Measurements from ENCODE around the gene SUPT3H.

Gene SUPT3H

DNA sequence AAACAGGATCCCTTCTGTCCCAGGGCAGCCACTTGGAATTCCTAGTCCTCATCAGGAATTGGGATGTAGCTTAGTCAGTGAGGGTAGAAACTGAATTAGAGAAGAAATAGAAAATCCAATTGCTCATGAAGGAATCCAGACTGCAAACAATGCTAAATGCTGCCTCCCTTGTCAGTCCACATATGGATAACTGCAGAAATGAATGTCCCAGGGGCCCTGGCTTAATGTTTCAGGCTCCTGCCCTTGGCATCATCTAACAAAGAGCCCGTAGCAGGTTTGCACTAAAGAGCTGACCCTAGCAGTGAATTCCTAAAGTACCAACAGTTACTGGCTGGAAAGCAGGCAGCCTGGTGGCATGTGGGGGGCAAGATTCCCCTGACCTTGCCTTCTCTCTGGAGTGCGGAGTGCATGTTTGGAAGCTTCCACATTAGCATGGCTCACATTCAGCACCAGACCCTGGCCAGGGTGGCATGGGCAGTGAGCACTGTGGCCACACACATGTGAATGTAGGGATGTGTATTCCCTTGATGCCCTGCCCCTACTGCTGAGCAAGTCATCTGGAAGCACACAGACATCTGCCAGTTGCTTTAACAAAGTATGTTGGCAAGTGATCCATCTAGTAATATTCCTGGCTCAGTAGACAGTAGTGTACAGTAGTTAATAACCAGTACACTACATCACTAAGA lies 595.7 kb downstream of the SUPT3H start:
- no peak for TF ChIP-seq MYC (IDR thresholded peaks at IDR 0.05; ENCODE audit: low read depth, low read length)
- TF ChIP-seq, protein P1, sequence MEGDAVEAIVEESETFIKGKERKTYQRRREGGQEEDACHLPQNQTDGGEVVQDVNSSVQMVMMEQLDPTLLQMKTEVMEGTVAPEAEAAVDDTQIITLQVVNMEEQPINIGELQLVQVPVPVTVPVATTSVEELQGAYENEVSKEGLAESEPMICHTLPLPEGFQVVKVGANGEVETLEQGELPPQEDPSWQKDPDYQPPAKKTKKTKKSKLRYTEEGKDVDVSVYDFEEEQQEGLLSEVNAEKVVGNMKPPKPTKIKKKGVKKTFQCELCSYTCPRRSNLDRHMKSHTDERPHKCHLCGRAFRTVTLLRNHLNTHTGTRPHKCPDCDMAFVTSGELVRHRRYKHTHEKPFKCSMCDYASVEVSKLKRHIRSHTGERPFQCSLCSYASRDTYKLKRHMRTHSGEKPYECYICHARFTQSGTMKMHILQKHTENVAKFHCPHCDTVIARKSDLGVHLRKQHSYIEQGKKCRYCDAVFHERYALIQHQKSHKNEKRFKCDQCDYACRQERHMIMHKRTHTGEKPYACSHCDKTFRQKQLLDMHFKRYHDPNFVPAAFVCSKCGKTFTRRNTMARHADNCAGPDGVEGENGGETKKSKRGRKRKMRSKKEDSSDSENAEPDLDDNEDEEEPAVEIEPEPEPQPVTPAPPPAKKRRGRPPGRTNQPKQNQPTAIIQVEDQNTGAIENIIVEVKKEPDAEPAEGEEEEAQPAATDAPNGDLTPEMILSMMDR (IDR thresholded peaks at IDR 0.05; ENCODE audit: low read depth, low read length): no peak
- TF ChIP-seq, protein P2, sequence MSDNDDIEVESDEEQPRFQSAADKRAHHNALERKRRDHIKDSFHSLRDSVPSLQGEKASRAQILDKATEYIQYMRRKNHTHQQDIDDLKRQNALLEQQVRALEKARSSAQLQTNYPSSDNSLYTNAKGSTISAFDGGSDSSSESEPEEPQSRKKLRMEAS (IDR thresholded peaks at IDR 0.05; ENCODE audit: low read depth, low read length): no peak
- TF ChIP-seq POLR2A (IDR thresholded peaks at IDR 0.05; ENCODE audit: extremely low read depth, insufficient read length): no peak
- no peak overlapping the region for H3K4me3 ChIP-seq (ENCODE audit: low read depth, low read length)
- no peak for DNase-seq (ENCODE audit: low read depth)

DNA sequence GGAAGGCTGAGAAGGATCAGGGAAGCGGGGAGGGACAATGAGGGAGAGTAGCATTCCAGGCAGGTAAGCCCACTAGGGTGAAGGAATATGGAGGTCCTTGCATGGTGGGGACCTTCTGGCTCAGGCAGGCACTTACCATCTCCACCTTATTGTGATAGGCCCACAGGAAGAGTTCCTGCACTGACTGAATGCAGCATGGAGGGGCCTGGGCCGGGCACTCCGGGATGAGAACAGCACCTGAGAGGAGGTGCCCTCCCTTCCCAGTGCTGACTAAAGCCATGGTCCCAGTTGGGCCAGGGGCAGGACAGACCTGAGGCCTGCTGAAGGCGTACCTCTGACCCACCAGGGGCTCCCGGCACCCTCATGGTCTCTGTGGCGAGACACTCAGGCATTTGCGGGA lies 597.6 kb downstream of the SUPT3H start:
- TF ChIP-seq POLR2A (IDR thresholded peaks at IDR 0.05; ENCODE audit: extremely low read depth, insufficient read length) (no peak), MYC (IDR thresholded peaks at IDR 0.05; ENCODE audit: low read depth, low read length) (no peak)
- TF ChIP-seq, protein P2 (IDR thresholded peaks at IDR 0.05; ENCODE audit: low read depth, low read length): no peak
- TF ChIP-seq, protein P1 (IDR thresholded peaks at IDR 0.05; ENCODE audit: low read depth, low read length): no peak
- DNase-seq (ENCODE audit: low read depth): no peak
- H3K4me3 ChIP-seq (ENCODE audit: low read depth, low read length): no peak overlapping the region

DNA sequence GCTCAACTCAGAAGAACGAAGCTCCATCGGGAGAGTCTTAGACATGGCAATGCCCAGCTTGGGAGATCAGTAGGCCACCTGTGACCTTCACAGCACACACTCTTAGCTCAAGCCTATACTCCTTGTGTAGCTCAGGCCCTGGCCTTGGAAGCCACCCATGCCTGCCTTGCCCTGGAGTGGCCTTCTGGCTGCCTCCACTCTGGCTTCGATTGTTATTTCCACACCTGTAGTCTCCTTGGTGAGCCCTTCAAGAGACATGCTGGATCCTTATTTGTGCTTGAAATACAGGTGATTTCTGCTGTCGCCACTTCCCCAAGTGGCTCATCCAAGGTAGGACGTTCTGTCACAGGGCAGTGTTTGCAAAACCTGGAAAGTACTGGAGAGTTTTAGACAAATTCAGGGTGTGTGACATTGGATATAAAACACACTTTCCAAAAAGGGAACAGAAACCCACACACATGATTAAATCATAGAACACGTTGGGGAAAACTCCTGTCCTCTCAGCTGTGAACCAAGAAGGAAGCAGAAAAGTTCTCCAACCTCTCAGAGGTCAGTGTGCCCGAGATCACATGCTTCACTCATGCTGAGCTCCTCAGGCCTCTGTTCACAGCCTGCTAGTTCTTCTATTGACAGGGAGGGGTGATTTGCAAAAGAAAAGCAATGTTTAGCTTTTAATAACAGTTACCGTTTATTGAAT lies 598.5 kb downstream of the SUPT3H start:
- peak; percentile 18 for DNase-seq (ENCODE audit: low read depth)
- TF ChIP-seq, protein P1 (IDR thresholded peaks at IDR 0.05; ENCODE audit: low read depth, low read length): no peak
- no peak for TF ChIP-seq MYC (IDR thresholded peaks at IDR 0.05; ENCODE audit: low read depth, low read length)

More for the DNA sequence above, 598.5 kb downstream of the SUPT3H start:
- H3K4me3 ChIP-seq (ENCODE audit: low read depth, low read length): no peak overlapping the region
